ENCODE data around the gene OR4K1. TPM values are rescaled to one million over a fixed set of nuclear protein-coding genes. Genes with fewer than 3 reads are reported as not detected.

Gene OR4K1
- total RNA-seq, 1 experiment from 2014 or later: not detected

- ChIA-PET CTCF (no interaction called here), POLR2A (no interaction called here)
- no peak overlapping the region for H3K27ac Mint-ChIP-seq (ENCODE audit: unreplicated experiment)
- H3K4me3 ChIP-seq (ENCODE audit: low read depth, low read length): no peak overlapping the region
- intact Hi-C loops (cut with micrococcal nuclease; ENCODE audit: unreplicated experiment): no loop called here
- no TSS peak for BruUV-seq (replicated peaks)
- no peaks in the 10 kb centered on the region for H3K4me1 Mint-ChIP-seq (ENCODE audit: low read depth, unreplicated experiment)
- no peaks in the 10 kb centered on the region for H3K36me3 Mint-ChIP-seq (ENCODE audit: insufficient read depth, unreplicated experiment)
- no peaks in the 10 kb centered on the region for H3K27me3 Mint-ChIP-seq (ENCODE audit: insufficient read depth, unreplicated experiment)
- no peaks in the 10 kb centered on the region for H3K27me3 ChIP-seq (replicated peaks; ENCODE audit: control insufficient read depth, insufficient read depth, low read length)
- DNase-seq: no peak
- no peak for TF ChIP-seq CTCF (IDR thresholded peaks at IDR 0.05; ENCODE audit: insufficient read depth in 1 of 2, low read depth in 1 of 2, low read length in 1 of 2, severe bottlenecking in 1 of 2, unreplicated experiment in 1 of 2)
- peaks cover 3% of the 10 kb centered on the region; the same call in 1 of the 2 replicates for H3K9me3 ChIP-seq
- H3K4me1 ChIP-seq: no peaks in the 10 kb centered on the region
- H3K9me3 Mint-ChIP-seq (ENCODE audit: unreplicated experiment): no peaks in the 10 kb centered on the region
- no peaks in the 10 kb centered on the region for H3K36me3 ChIP-seq (ENCODE audit: control insufficient read depth, insufficient read depth, low read length)
- H3K4me3 Mint-ChIP-seq (ENCODE audit: unreplicated experiment): no peak overlapping the region
Measured at GRCh38 chr14:19902409-19902808, 28.3 kb upstream of the OR4K1 start.

- CTCF ChIA-PET: no interaction called here
- Mint-ChIP-seq H3K4me3 (ENCODE audit: unreplicated experiment) (no peak overlapping the region), H3K27ac (ENCODE audit: unreplicated experiment) (no peak overlapping the region)
Measured at GRCh38 chr14:19906665-19907064, 24.1 kb upstream of the OR4K1 start.

GRCh38 chr14:19911114-19911513 lies 19.6 kb upstream of the OR4K1 start:
- no peaks in the 10 kb centered on the region for H3K4me1 ChIP-seq
- H3K9me3 ChIP-seq: no peaks in the 10 kb centered on the region
- intact Hi-C loops (cut with micrococcal nuclease; ENCODE audit: unreplicated experiment): no loop called here
- H3K4me3 ChIP-seq (ENCODE audit: low read depth, low read length): no peak overlapping the region
- Mint-ChIP-seq H3K36me3 (ENCODE audit: insufficient read depth, unreplicated experiment) (no peaks in the 10 kb centered on the region), H3K27ac (ENCODE audit: unreplicated experiment) (no peak overlapping the region), H3K27me3 (ENCODE audit: insufficient read depth, unreplicated experiment) (peaks cover 4% of the 10 kb centered on the region), H3K4me3 (ENCODE audit: unreplicated experiment) (no peak overlapping the region), H3K9me3 (ENCODE audit: unreplicated experiment) (no peaks in the 10 kb centered on the region), H3K4me1 (ENCODE audit: low read depth, unreplicated experiment) (no peaks in the 10 kb centered on the region)
- TF ChIP-seq CTCF (IDR thresholded peaks at IDR 0.05; ENCODE audit: insufficient read depth in 1 of 2, low read depth in 1 of 2, low read length in 1 of 2, severe bottlenecking in 1 of 2, unreplicated experiment in 1 of 2): no peak
- no peak for DNase-seq
- H3K27me3 ChIP-seq (replicated peaks; ENCODE audit: control insufficient read depth, insufficient read depth, low read length): no peaks in the 10 kb centered on the region
- H3K36me3 ChIP-seq (ENCODE audit: control insufficient read depth, insufficient read depth, low read length): no peaks in the 10 kb centered on the region
- CTCF ChIA-PET: no interaction called here
- POLR2A ChIA-PET: no interaction called here
- BruUV-seq (replicated peaks): no TSS peak

More at GRCh38 chr14:19906665-19907064, 24.1 kb upstream of the OR4K1 start:
- intact Hi-C loops (cut with micrococcal nuclease; ENCODE audit: unreplicated experiment): no loop called here
- Histone ChIP-seq H3K4me3 (ENCODE audit: low read depth, low read length) (no peak overlapping the region), H3K36me3 (ENCODE audit: control insufficient read depth, insufficient read depth, low read length) (no peaks in the 10 kb centered on the region), H3K4me1 (no peaks in the 10 kb centered on the region), H3K9me3 (no peaks in the 10 kb centered on the region), H3K27me3 (replicated peaks; ENCODE audit: control insufficient read depth, insufficient read depth, low read length) (no peaks in the 10 kb centered on the region)
- Mint-ChIP-seq H3K27me3 (ENCODE audit: insufficient read depth, unreplicated experiment) (peaks cover 2% of the 10 kb centered on the region), H3K36me3 (ENCODE audit: insufficient read depth, unreplicated experiment) (no peaks in the 10 kb centered on the region), H3K4me1 (ENCODE audit: low read depth, unreplicated experiment) (no peaks in the 10 kb centered on the region), H3K9me3 (ENCODE audit: unreplicated experiment) (no peaks in the 10 kb centered on the region)
- no peak for DNase-seq
- POLR2A ChIA-PET: no interaction called here
- BruUV-seq (replicated peaks): no TSS peak
- TF ChIP-seq CTCF (IDR thresholded peaks at IDR 0.05; ENCODE audit: insufficient read depth in 1 of 2, low read depth in 1 of 2, low read length in 1 of 2, severe bottlenecking in 1 of 2, unreplicated experiment in 1 of 2): no peak
